ENCODE measurements around the gene SPATA31A5. TPM values are rescaled to one million over a fixed set of nuclear protein-coding genes. Genes with fewer than 3 reads are reported as not detected.
"Not testable (repeated sequence)": the region's sequence is repeated elsewhere in the genome, so short reads cannot be mapped to it uniquely, and the experiment has no call there.

SPATA31A5 gene
- not detected for total RNA-seq (2021; ENCODE audit: unreplicated experiment)
- not detected in 2 replicates for polyA plus RNA-seq (2012)
- Bru-seq, nascent RNA: not detected
- not detected for BruChase-seq, experiment 1, labeled RNA remaining after a 6-hour chase
- BruChase-seq, experiment 2, labeled RNA remaining after a 2-hour chase: not detected
- long read RNA-seq: 0 reads

GRCh38 chr9:60914107-60914506 lies at the start of gene SPATA31A5:
Gene SPATA31A5 (plus strand): TSS chr9:60914407. CDS start chr9:60914436, 29 bp downstream.
- POLR2A ChIA-PET; intact Hi-C loops (cut with micrococcal nuclease); H3K9me2 ChIP-seq (ENCODE audit: insufficient read depth); H3K4me2 ChIP-seq (ENCODE audit: low read length); H2AFZ ChIP-seq (ENCODE audit: low read depth, low read length, poor library complexity, severe bottlenecking); ATAC-seq; BruUV-seq (replicated peaks); CTCF ChIA-PET; H4K20me1 ChIP-seq (ENCODE audit: insufficient read depth); H3K4me1 ChIP-seq (ENCODE audit: control insufficient read depth in 1 of 2, insufficient read depth in 2 of 2, low read length in 2 of 2); H3K4me3 ChIP-seq (replicated peaks in 1 of 2; ENCODE audit: low read depth in 1 of 2, low read length in 2 of 2); H3K79me2 ChIP-seq (ENCODE audit: insufficient read depth, low read length); RAD21 ChIA-PET (ENCODE audit: low non-redundant PET in 1 of 2, low total read pairs in 2 of 2, uncharacterized antibody in 2 of 2, unreplicated experiment in 2 of 2); H3K9ac ChIP-seq (ENCODE audit: low read length); H3K9me3 ChIP-seq (ENCODE audit: control insufficient read depth in 1 of 2, insufficient read depth in 1 of 2, low read depth in 1 of 2, low read length in 2 of 2); H3K27me3 ChIP-seq (ENCODE audit: insufficient read depth, low read length); H3K27ac ChIP-seq (ENCODE audit: low read depth, low read length); DNase-seq (ENCODE audit: low read depth, low spot score); H3K36me3 ChIP-seq (ENCODE audit: control insufficient read depth in 1 of 2, insufficient read depth in 2 of 2, low read length in 2 of 2): not testable (repeated sequence)

DNA sequence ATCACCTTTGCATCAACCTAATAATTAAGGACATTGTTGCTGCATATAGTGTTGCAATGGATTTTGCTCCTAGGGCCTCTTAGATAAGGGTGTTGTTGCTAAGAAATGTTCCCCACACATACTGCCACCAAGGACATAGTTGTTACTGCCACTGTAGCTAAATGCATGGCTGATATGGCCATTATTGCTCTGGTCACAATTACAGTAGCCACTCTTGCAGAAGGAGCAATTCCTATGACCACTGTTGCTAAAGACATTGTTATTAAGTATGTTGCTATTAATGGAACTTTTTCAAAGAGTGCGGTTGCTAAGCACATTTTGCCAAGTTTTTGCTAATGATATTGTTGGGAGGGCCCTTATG lies 48.8 kb downstream of the SPATA31A5 start:
- BruUV-seq (replicated peaks); H3K9ac ChIP-seq (ENCODE audit: low read length); POLR2A ChIA-PET; H3K9me2 ChIP-seq (ENCODE audit: insufficient read depth); intact Hi-C loops (cut with micrococcal nuclease); H3K27ac ChIP-seq (ENCODE audit: low read depth, low read length); H4K20me1 ChIP-seq (ENCODE audit: insufficient read depth); H3K79me2 ChIP-seq (ENCODE audit: insufficient read depth, low read length); RAD21 ChIA-PET (ENCODE audit: low non-redundant PET in 1 of 2, low total read pairs in 2 of 2, uncharacterized antibody in 2 of 2, unreplicated experiment in 2 of 2); H3K27me3 ChIP-seq (ENCODE audit: insufficient read depth, low read length); H3K9me3 ChIP-seq (ENCODE audit: control insufficient read depth in 1 of 2, insufficient read depth in 1 of 2, low read depth in 1 of 2, low read length in 2 of 2); H3K36me3 ChIP-seq (ENCODE audit: control insufficient read depth in 1 of 2, insufficient read depth in 2 of 2, low read length in 2 of 2); H2AFZ ChIP-seq (ENCODE audit: low read depth, low read length, poor library complexity, severe bottlenecking); H3K4me3 ChIP-seq (replicated peaks in 1 of 2; ENCODE audit: low read depth in 1 of 2, low read length in 2 of 2); DNase-seq (ENCODE audit: low read depth, low spot score); H3K4me1 ChIP-seq (ENCODE audit: control insufficient read depth in 1 of 2, insufficient read depth in 2 of 2, low read length in 2 of 2); H3K4me2 ChIP-seq (ENCODE audit: low read length); ATAC-seq; CTCF ChIA-PET: not testable (repeated sequence)

DNA sequence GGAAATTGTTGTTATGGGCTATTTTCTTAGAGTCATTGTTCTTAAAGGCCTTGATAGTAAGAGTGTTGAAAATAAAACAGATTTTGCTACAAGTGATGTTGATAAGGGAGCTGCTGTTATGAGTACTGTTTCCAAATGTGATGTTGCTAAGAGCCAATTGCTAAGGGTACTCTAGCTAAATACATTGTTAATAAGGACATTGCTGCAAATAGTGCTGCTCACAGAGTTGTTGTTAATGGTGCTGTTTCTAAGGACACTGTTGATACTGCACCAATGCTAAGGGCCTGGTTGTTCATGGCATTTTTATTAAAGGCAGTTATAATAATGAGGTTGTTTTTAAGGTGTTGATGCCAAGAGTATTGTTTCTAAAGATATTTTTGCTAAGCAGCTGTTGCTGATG lies 52.2 kb downstream of the SPATA31A5 start:
- H3K4me1 ChIP-seq (ENCODE audit: control insufficient read depth in 1 of 2, insufficient read depth in 2 of 2, low read length in 2 of 2); BruUV-seq (replicated peaks); CTCF ChIA-PET; intact Hi-C loops (cut with micrococcal nuclease); H3K27ac ChIP-seq (ENCODE audit: low read depth, low read length); H3K9me2 ChIP-seq (ENCODE audit: insufficient read depth); POLR2A ChIA-PET; H3K36me3 ChIP-seq (ENCODE audit: control insufficient read depth in 1 of 2, insufficient read depth in 2 of 2, low read length in 2 of 2); RAD21 ChIA-PET (ENCODE audit: low non-redundant PET in 1 of 2, low total read pairs in 2 of 2, uncharacterized antibody in 2 of 2, unreplicated experiment in 2 of 2); H3K9me3 ChIP-seq (ENCODE audit: control insufficient read depth in 1 of 2, insufficient read depth in 1 of 2, low read depth in 1 of 2, low read length in 2 of 2); DNase-seq (ENCODE audit: low read depth, low spot score); H4K20me1 ChIP-seq (ENCODE audit: insufficient read depth); H2AFZ ChIP-seq (ENCODE audit: low read depth, low read length, poor library complexity, severe bottlenecking); H3K4me3 ChIP-seq (replicated peaks in 1 of 2; ENCODE audit: low read depth in 1 of 2, low read length in 2 of 2); ATAC-seq; H3K79me2 ChIP-seq (ENCODE audit: insufficient read depth, low read length); H3K27me3 ChIP-seq (ENCODE audit: insufficient read depth, low read length); H3K4me2 ChIP-seq (ENCODE audit: low read length); H3K9ac ChIP-seq (ENCODE audit: low read length): not testable (repeated sequence)
